Activated B cell treated with CpG ODN at 0.5 μM for 24 hours (primary cell): Measurements from ENCODE around the gene STK24. TPM values are rescaled to one million over a fixed set of nuclear protein-coding genes. Genes with fewer than 3 reads are reported as not detected.

ENCODE experiments used
- ATAC-seq: fragments of 200-7000 bp; cut with Tn5 transposase; one replicate; pipeline ENCODE4 v1.10.0; 2021; ENCODE audit warnings: low read depth, mild to moderate bottlenecking, moderate library complexity
- CTCF ChIA-PET: fragments of 350-600 bp; sonication (Branson Sonifier 250); formaldehyde crosslinking; loops from one replicate; lab custom pipeline; 2021; ENCODE audit warnings: antibody characterized with exemption; lab: Charles Lee
- POLR2A ChIA-PET: fragments of 350-600 bp; sonication (Branson Sonifier 250); formaldehyde crosslinking; loops from one replicate; lab custom pipeline; 2021; ENCODE audit warnings: antibody characterized with exemption; lab: Charles Lee
- DNase-seq: peaks from one replicate; pipeline ENCODE4 v3.0.0; 2022
- H3K27ac Mint-ChIP-seq: one replicate; pipeline ENCODE4 v1.8.0; 2020; ENCODE audit warnings: mixed read lengths
- H3K27me3 Mint-ChIP-seq: one replicate; pipeline ENCODE4 v1.8.0; 2021; ENCODE audit warnings: mixed read lengths
- H3K36me3 Mint-ChIP-seq: one replicate; pipeline ENCODE4 v1.8.0; 2021; ENCODE audit warnings: low read depth, mixed read lengths
- H3K4me1 Mint-ChIP-seq: one replicate; pipeline ENCODE4 v1.8.0; 2021; ENCODE audit warnings: mixed read lengths
- H3K4me3 Mint-ChIP-seq: one replicate; pipeline ENCODE4 v1.8.0; 2020; ENCODE audit warnings: mild to moderate bottlenecking, mixed read lengths
- H3K9me3 Mint-ChIP-seq: one replicate; pipeline ENCODE4 v1.8.0; 2020; ENCODE audit warnings: mixed read lengths
- intact Hi-C: fragments of 100-400 bp; cut with micrococcal nuclease; formaldehyde crosslinking; loops from one replicate; pipeline ENCODE4 v1.15.1; 2024
- total RNA-seq: library from RNA; stranded (reverse); gene quantifications from 2 replicates; pipeline ENCODE4 v1.2.3, GENCODE V29; 2022
- TF ChIP-seq, protein P1 (sequence below): fragments of 200-600 bp; IDR thresholded peaks from one replicate; pipeline ENCODE4 v1.8.0; 2022; ENCODE audit warnings: antibody characterized with exemption, mild to moderate bottlenecking

The STK24 gene
- total RNA-seq, 1 donor from 2014 or later = 84.8 TPM

GRCh38 chr13:98448642-98448928 is 128.3 kb downstream of the STK24 start:
- CTCF ChIA-PET = interaction anchor here (4.4 to 5.4 kb wide), 2 partner anchors 204 to 224 kb away, joined by 47 to 155 read pairs; no protein-coding TSS in a partner anchor
- DNase-seq (no peak), ATAC-seq (no peak)
- Mint-ChIP-seq H3K36me3 (peaks cover 51% of the 10 kb centered on the region), H3K27ac (peak overlapping the region; percentile 46), H3K4me1 (peaks cover 9% of the 10 kb centered on the region), H3K9me3 (no peaks in the 10 kb centered on the region), H3K27me3 (no peaks in the 10 kb centered on the region), H3K4me3 (no peak overlapping the region)
- POLR2A ChIA-PET = no interaction called here
- TF ChIP-seq, protein P1, sequence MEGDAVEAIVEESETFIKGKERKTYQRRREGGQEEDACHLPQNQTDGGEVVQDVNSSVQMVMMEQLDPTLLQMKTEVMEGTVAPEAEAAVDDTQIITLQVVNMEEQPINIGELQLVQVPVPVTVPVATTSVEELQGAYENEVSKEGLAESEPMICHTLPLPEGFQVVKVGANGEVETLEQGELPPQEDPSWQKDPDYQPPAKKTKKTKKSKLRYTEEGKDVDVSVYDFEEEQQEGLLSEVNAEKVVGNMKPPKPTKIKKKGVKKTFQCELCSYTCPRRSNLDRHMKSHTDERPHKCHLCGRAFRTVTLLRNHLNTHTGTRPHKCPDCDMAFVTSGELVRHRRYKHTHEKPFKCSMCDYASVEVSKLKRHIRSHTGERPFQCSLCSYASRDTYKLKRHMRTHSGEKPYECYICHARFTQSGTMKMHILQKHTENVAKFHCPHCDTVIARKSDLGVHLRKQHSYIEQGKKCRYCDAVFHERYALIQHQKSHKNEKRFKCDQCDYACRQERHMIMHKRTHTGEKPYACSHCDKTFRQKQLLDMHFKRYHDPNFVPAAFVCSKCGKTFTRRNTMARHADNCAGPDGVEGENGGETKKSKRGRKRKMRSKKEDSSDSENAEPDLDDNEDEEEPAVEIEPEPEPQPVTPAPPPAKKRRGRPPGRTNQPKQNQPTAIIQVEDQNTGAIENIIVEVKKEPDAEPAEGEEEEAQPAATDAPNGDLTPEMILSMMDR = no peak
- intact Hi-C loops = loop anchor here (5.0 kb wide), 1 partner anchor 39 kb away; no protein-coding TSS in a partner anchor

DNA sequence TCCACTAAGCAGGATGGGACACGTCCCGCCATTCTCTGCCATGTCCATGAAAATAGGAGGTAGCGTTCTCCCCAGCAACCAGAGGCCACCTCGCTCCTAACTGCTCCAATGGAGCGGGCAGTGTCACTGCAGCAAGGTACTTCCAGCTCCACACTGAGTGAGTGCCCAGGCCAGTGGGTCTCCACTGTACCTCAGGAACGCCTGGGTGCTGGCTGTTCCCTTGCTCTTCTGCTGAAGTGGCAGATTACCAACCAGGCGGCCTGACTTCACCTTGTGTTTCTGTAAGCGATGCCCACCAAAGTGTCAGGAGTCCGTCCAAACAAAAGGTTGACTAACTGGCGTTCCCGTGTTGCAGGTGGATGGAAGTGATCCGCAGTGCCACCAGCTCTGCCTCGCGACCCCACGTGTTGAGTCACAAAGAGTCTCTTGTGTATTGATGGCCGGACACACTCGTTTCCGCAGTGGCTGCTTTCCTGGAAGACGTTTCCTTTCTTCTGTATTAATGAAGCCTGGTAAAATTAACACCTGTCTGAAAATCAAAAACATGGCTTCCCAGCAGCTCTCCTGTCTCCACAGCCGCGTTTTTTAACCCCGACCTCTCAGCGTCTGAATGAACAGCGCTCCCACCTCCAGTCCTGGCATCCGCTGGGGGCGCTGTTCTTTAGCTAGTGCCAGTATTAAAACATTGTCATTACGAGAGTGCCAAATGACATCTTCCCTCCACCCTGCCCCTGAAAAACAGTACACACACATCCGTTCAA is 128.8 kb downstream of the STK24 start:
- ATAC-seq (no peak), DNase-seq (no peak)
- no peaks in the 10 kb centered on the region for H3K9me3 Mint-ChIP-seq
- peaks cover 48% of the 10 kb centered on the region for H3K36me3 Mint-ChIP-seq
- intact Hi-C loops = loop anchor here (5.0 kb wide), 1 partner anchor 39 kb away; no protein-coding TSS in a partner anchor
- TF ChIP-seq, protein P1 = no peak
- no peak overlapping the region for H3K4me3 Mint-ChIP-seq
- ChIA-PET CTCF (interaction anchor here (1.2 to 5.4 kb wide), 3 partner anchors 52 to 224 kb away, joined by 4 to 155 read pairs (median 47); no protein-coding TSS in a partner anchor), POLR2A (no interaction called here)
- peaks cover 9% of the 10 kb centered on the region for H3K4me1 Mint-ChIP-seq
- no peaks in the 10 kb centered on the region for H3K27me3 Mint-ChIP-seq
- peak overlapping the region; percentile 46 for H3K27ac Mint-ChIP-seq

- peaks cover 40% of the 10 kb centered on the region for H3K36me3 Mint-ChIP-seq
- no peak for DNase-seq
- TF ChIP-seq, protein P1 = no peak
- no peaks in the 10 kb centered on the region for H3K9me3 Mint-ChIP-seq
- peaks cover 9% of the 10 kb centered on the region for H3K4me1 Mint-ChIP-seq
- CTCF ChIA-PET = interaction anchor here (1.2 to 5.4 kb wide), 4 partner anchors 41 to 225 kb away, joined by 4 to 155 read pairs (median 28); no protein-coding TSS in a partner anchor
- POLR2A ChIA-PET = interaction anchor here (3.0 kb wide), 1 partner anchor 206 kb away, joined by 10 read pairs; no protein-coding TSS in a partner anchor
- no peak overlapping the region for H3K27ac Mint-ChIP-seq
- no peak for ATAC-seq
- no peak overlapping the region for H3K4me3 Mint-ChIP-seq
- intact Hi-C loops = loop anchor here (5.0 kb wide), 1 partner anchor 40 kb away; no protein-coding TSS in a partner anchor
- no peaks in the 10 kb centered on the region for H3K27me3 Mint-ChIP-seq
Observed at GRCh38 chr13:98447130-98447529, 129.8 kb downstream of the STK24 start.

DNA sequence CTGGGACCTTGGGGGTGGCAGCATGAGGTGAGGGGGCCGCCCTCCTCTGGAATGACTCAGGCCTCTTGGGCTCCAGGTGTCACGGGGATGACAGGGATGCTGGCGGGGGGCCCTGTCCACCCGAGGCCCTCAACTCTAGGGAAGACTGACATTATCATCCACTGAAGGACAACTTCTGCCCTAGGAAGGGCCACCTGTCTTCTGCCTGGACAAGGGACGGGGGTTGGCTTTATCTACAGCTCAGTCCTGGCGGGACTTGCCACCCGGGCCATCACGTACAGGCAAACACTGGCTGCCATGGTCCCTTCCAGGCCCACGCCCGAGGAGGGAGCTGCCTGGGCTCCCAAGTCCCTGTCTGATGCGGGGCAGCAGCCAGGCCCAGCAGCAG is 130.7 kb downstream of the STK24 start:
- Mint-ChIP-seq H3K4me3 (no peak overlapping the region), H3K4me1 (peaks cover 9% of the 10 kb centered on the region), H3K27me3 (no peaks in the 10 kb centered on the region), H3K27ac (peak overlapping the region; percentile 30), H3K36me3 (peaks cover 31% of the 10 kb centered on the region), H3K9me3 (no peaks in the 10 kb centered on the region)
- ChIA-PET POLR2A (interaction anchor here (0.6 to 3.0 kb wide), 3 partner anchors 124 to 207 kb away, joined by 4 to 10 read pairs (median 4); partner anchors contain the start of gene STK24), CTCF (interaction anchor here (0.6 to 5.4 kb wide), 11 partner anchors 9 to 226 kb away, joined by 3 to 155 read pairs (median 6); partner anchors contain the start of gene STK24)
- no peak for ATAC-seq
- DNase-seq = peak; percentile 24
- TF ChIP-seq, protein P1 = no peak
- intact Hi-C loops = loop anchor here (5.0 kb wide), 1 partner anchor 41 kb away; no protein-coding TSS in a partner anchor
